ENCODE results near the gene PRSS37.

PRSS37 gene

GRCh38 chr7:141788296-141788695 lies 53.0 kb downstream of the PRSS37 start:
- no peak overlapping the region for H3K27ac ChIP-seq
- H3K36me3 ChIP-seq: no peaks in the 10 kb centered on the region
- DNase-seq: no peak
- H3K27me3 ChIP-seq (ENCODE audit: insufficient read depth, low read depth, severe bottlenecking): no peaks in the 10 kb centered on the region
- H3K4me3 ChIP-seq (ENCODE audit: low read depth, low read length): no peak overlapping the region
- H3K9me3 ChIP-seq (ENCODE audit: severe bottlenecking): no peaks in the 10 kb centered on the region
- TF ChIP-seq CTCF (IDR thresholded peaks at IDR 0.05; ENCODE audit: low read depth, low read length): no peak

Measured in WERI-Rb-1 (cell line).